HepG2 (cell line): ENCODE data around the gene GSS. TPM values are rescaled to one million over a fixed set of nuclear protein-coding genes. Genes with fewer than 3 reads are reported as not detected.

Source experiments
- ARNT2 ChIP-seq: sonication (generic); formaldehyde crosslinking; IDR thresholded peaks from 2 replicates; pipeline ENCODE4 v1.8.0; 2022; ENCODE audit warnings: mild to moderate bottlenecking, low read depth, missing genetic modification reagents, moderate library complexity
- CREB3 ChIP-seq: sonication (generic); formaldehyde crosslinking; IDR thresholded peaks from 2 replicates; pipeline ENCODE4 v1.5.0; 2020; ENCODE audit warnings: missing genetic modification reagents
- DMTF1 ChIP-seq: sonication (generic); formaldehyde crosslinking; IDR thresholded peaks from 2 replicates; pipeline ENCODE4 v1.4.0; 2020; ENCODE audit warnings: mild to moderate bottlenecking, missing genetic modification reagents
- KDM2A ChIP-seq: sonication (generic); formaldehyde crosslinking; IDR thresholded peaks from 2 replicates; pipeline ENCODE4 v1.4.0; 2020; ENCODE audit warnings: low read depth, missing genetic modification reagents, borderline replicate concordance
- MLLT10 ChIP-seq: sonication (generic); formaldehyde crosslinking; IDR thresholded peaks from 2 replicates; pipeline ENCODE4 v1.4.0; 2020; ENCODE audit warnings: missing genetic modification reagents
- MLX ChIP-seq: IDR thresholded peaks from 2 replicates; pipeline ENCODE4 v1.6.1; 2016
- PCBP1 ChIP-seq: fragments of 200-400 bp; formaldehyde crosslinking; IDR thresholded peaks from 2 replicates; pipeline ENCODE4 v1.6.1; 2017; ENCODE audit warnings: mild to moderate bottlenecking, low read depth, low read length, borderline replicate concordance
- PCBP2 ChIP-seq: fragments of 200-400 bp; formaldehyde crosslinking; optimal IDR thresholded peaks from 2 replicates; pipeline ENCODE3; 2018; ENCODE audit warnings: low read length, low read depth; ENCODE audit not compliant: poor library complexity, severe bottlenecking
- SIX1 ChIP-seq: sonication (generic); formaldehyde crosslinking; IDR thresholded peaks from 2 replicates; pipeline ENCODE4 v1.4.0; 2020; ENCODE audit warnings: missing genetic modification reagents, borderline replicate concordance
- THYN1 ChIP-seq: sonication (generic); formaldehyde crosslinking; IDR thresholded peaks from 2 replicates; pipeline ENCODE4 v1.8.1; 2023; ENCODE audit warnings: low read depth, mild to moderate bottlenecking, moderate library complexity, missing genetic modification reagents, borderline replicate concordance
- U2AF1 ChIP-seq: fragments of 200-400 bp; formaldehyde crosslinking; optimal IDR thresholded peaks from 2 replicates; pipeline ENCODE3; 2017; ENCODE audit warnings: mild to moderate bottlenecking, low read depth, low read length
- USF2 ChIP-seq, 2 experiments: sonication (generic) in 1 of 2; formaldehyde crosslinking in 1 of 2; IDR thresholded peaks; 2 replicates each; pipeline versions ENCODE4 v1.5.1 to v1.6.1; 2011 to 2020; ENCODE audit warnings: borderline replicate concordance in 1 of 2, low read depth in 1 of 2, low read length in 1 of 2, mild to moderate bottlenecking in 1 of 2, missing genetic modification reagents in 1 of 2, moderate library complexity in 1 of 2
- ZBTB26 ChIP-seq: IDR thresholded peaks from 2 replicates; pipeline ENCODE4 v1.6.1; 2016; ENCODE audit warnings: missing compliant biosample characterization, missing genetic modification reagents, borderline replicate concordance
- ZBTB7A ChIP-seq: sonication (generic); formaldehyde crosslinking; IDR thresholded peaks from 2 replicates; pipeline ENCODE4 v1.8.0; 2022; ENCODE audit warnings: mild to moderate bottlenecking, missing genetic modification reagents
- ZFP82 ChIP-seq: sonication (generic); formaldehyde crosslinking; IDR thresholded peaks from 2 replicates; pipeline ENCODE4 v1.5.1; 2020; ENCODE audit warnings: mild to moderate bottlenecking, missing genetic modification reagents, borderline replicate concordance
- ZNF264 ChIP-seq: sonication (generic); formaldehyde crosslinking; IDR thresholded peaks from 2 replicates; pipeline ENCODE4 v1.4.0; 2020; ENCODE audit warnings: missing genetic modification reagents
- ZNF784 ChIP-seq: sonication (generic); formaldehyde crosslinking; IDR thresholded peaks from 2 replicates; pipeline ENCODE4 v1.5.1; 2020; ENCODE audit warnings: missing genetic modification reagents, mild to moderate bottlenecking, borderline replicate concordance
- ZNF790 ChIP-seq: sonication (generic); formaldehyde crosslinking; IDR thresholded peaks from 2 replicates; pipeline ENCODE4 v1.8.0; 2022; ENCODE audit warnings: missing genetic modification reagents, mild to moderate bottlenecking, borderline replicate concordance
- ZNF883 ChIP-seq: sonication (generic); formaldehyde crosslinking; IDR thresholded peaks from 2 replicates; pipeline ENCODE4 v1.5.1; 2020; ENCODE audit warnings: mild to moderate bottlenecking, missing genetic modification reagents; ENCODE audit errors: not compliant biosample characterization
- polyA plus RNA-seq, 8 experiments: library from polyadenylated mRNA; depleted of rRNA in 3 of 8; stranded (reverse) in 7 of 8; unstranded in 1 of 8; fragments of >200 nt; fragmentation: Illumina TruSeq in 4 of 8; extraction: Trizol in 4 of 8; gene quantifications; 2 replicates each; pipeline versions ENCODE4 v1.2.1 to v1.2.3, GENCODE V29; 2011 to 2016; ENCODE audit warnings: low read depth in 4 of 8, missing spikeins in 1 of 8, mixed read lengths in 1 of 8; ENCODE audit not compliant: insufficient read depth in 1 of 8
- total RNA-seq, 5 experiments: library from RNA; depleted of rRNA; stranded (reverse); fragments of >200 nt; fragmentation: Illumina TruSeq; extraction: Trizol; gene quantifications; 2 replicates each; pipeline ENCODE4 v1.2.3, GENCODE V29; 2016; ENCODE audit warnings: low read depth in 1 of 5

Gene GSS
- total and polyA plus RNA-seq, 2 of the 13 experiments (the other 11 are each of a cell fraction or from before 2014, with no cell fraction given) = 80.1 to 102 TPM

GRCh38 chr20:34955231-34956040, at the start of gene GSS, which contains the start of gene MYH7B (continued):
- TF ChIP-seq ZNF784 (CRISPR knock-in tag) (peak; percentile 97), U2AF1 (peak; percentile 64), DMTF1 (CRISPR knock-in tag) (peak; percentile 92; the same call in 1 of the 2 replicates), PCBP2 (no peak), THYN1 (CRISPR knock-in tag) (no peak), ZNF883 (CRISPR knock-in tag) (peak; percentile 99), CREB3 (CRISPR knock-in tag) (no peak; the same call in none of the 2 replicates), SIX1 (peak; percentile 68), KDM2A (peak; percentile 97), ARNT2 (peak; percentile 93), ZBTB26 (no peak; the same call in none of the 2 replicates), MLLT10 (CRISPR knock-in tag) (no peak), USF2 (IDR thresholded peaks at IDR 0.05; ENCODE audit: low read depth, low read length) (no peak), USF2 (CRISPR knock-in tag; IDR thresholded peaks at IDR 0.05; ENCODE audit: borderline replicate concordance) (peak; percentile 58; the same call in 1 of the 2 replicates), MLX (CRISPR knock-in tag) (peak; percentile 75; the same call in 1 of the 2 replicates), ZNF790 (CRISPR knock-in tag) (peak; percentile 87; the same call in 1 of the 2 replicates), ZBTB7A (CRISPR knock-in tag) (peak; percentile 97), PCBP1 (peak; percentile 84; the same call in 1 of the 2 replicates), ZFP82 (CRISPR knock-in tag) (no peak; the same call in 1 of the 2 replicates), ZNF264 (CRISPR knock-in tag) (peak; percentile 92)
